Esophagus squamous epithelium (tissue), 5 donors: Measurements from ENCODE around the gene SIGLEC15. TPM values are rescaled to one million over a fixed set of nuclear protein-coding genes. Genes with fewer than 3 reads are reported as not detected.

ENCODE experiments used
- DNase-seq: peaks from one replicate; lab custom pipeline; 2025; lab: John Stamatoyannopoulos, UW
- H3K27ac ChIP-seq, 4 donors: fragments of 200-600 bp; sonication (generic); one replicate each; pipeline ENCODE4 v1.5.1; 2016 to 2019; ENCODE audit warnings: mild to moderate bottlenecking in 1 of 4
- H3K27me3 ChIP-seq, 4 donors: fragments of 200-600 bp; sonication (generic); 1 replicate in 3 of 4; 2 replicates in 1 of 4; pipeline versions ENCODE4 v1.5.1 to v1.6.0; 2017 to 2021; ENCODE audit warnings: antibody characterized with exemption in 1 of 4
- H3K36me3 ChIP-seq, 3 donors: fragments of 200-600 bp; sonication (generic); one replicate each; pipeline ENCODE4 v1.5.1; 2016 to 2019
- H3K4me1 ChIP-seq, 3 donors: fragments of 200-600 bp; sonication (generic); one replicate each; pipeline ENCODE4 v1.5.1; 2017 to 2019
- H3K4me3 ChIP-seq, 4 donors: fragments of 200-600 bp; sonication (generic); 1 replicate in 3 of 4; 2 replicates in 1 of 4; pipeline ENCODE4 v1.5.1; 2016 to 2019; ENCODE audit warnings: mild to moderate bottlenecking in 2 of 4, moderate library complexity in 1 of 4
- H3K9me3 ChIP-seq, 3 donors: fragments of 200-600 bp; sonication (generic); one replicate each; pipeline ENCODE4 v1.5.1; 2016 to 2019
- POLR2A ChIP-seq, 4 donors: fragments of 450-650 bp; IDR thresholded peaks; one replicate each; pipeline ENCODE4 v1.6.1; 2017; ENCODE audit warnings: antibody characterized with exemption in 4 of 4, mild to moderate bottlenecking in 4 of 4, moderate library complexity in 3 of 4
- WGBS, 2 donors: methylation state at CpG; one replicate each; pipeline ENCODE4 v1.1.5; 2018; 5-methylcytosine and 5-hydroxymethylcytosine counted together
- intact Hi-C: fragments of 100-400 bp; cut with DNase I; formaldehyde crosslinking; loops from one replicate; pipeline ENCODE4 v1.15.0; 2022
- total RNA-seq, 4 donors: library from RNA; depleted of rRNA; stranded (reverse); fragments of >200 nt; gene quantifications; one replicate each; pipeline ENCODE4 v1.1.0, GENCODE V29; 2016
- TF ChIP-seq, protein P1 (sequence below), 6 experiments: fragments of 450-650 bp in 4 of 6; fragments of 200-600 bp in 2 of 6; sonication (generic) in 2 of 6; IDR thresholded peaks; one replicate each; pipeline ENCODE4 v1.5.1; 2016 to 2019; ENCODE audit warnings: antibody characterized with exemption in 6 of 6, mild to moderate bottlenecking in 4 of 6, moderate library complexity in 4 of 6
- donor health status: DM: yes; HTN: yes; CAD: no.

SIGLEC15 gene
- total RNA-seq, 4 donors from 2014 or later = not detected

DNA sequence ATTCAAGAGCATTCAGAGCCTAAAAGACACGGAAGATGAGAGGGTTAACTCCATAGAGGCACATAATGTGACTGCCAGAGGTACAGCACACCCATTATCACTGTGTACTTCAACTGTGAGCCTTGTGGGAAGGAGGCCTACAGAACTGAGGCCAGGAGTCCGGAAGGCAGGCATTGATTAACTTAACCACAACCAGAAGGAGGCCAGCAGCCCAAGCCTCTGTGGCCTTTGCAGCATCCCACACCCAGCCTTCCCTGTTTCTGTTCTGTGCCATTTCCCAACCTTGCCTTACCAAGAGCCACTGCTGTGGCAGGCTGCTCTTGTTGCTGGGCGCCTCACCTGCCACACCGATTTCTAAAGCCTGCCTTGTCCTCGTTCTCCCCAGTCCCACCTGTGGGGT is 27.2 kb downstream of the SIGLEC15 start:
- H3K4me3 ChIP-seq = no peak overlapping the region
- H3K4me1 ChIP-seq = no peaks in the 10 kb centered on the region
- 88 to 94% methylated on average over 5 of the region's 5 CpGs for WGBS, 2 donors
- TF ChIP-seq, protein P1, sequence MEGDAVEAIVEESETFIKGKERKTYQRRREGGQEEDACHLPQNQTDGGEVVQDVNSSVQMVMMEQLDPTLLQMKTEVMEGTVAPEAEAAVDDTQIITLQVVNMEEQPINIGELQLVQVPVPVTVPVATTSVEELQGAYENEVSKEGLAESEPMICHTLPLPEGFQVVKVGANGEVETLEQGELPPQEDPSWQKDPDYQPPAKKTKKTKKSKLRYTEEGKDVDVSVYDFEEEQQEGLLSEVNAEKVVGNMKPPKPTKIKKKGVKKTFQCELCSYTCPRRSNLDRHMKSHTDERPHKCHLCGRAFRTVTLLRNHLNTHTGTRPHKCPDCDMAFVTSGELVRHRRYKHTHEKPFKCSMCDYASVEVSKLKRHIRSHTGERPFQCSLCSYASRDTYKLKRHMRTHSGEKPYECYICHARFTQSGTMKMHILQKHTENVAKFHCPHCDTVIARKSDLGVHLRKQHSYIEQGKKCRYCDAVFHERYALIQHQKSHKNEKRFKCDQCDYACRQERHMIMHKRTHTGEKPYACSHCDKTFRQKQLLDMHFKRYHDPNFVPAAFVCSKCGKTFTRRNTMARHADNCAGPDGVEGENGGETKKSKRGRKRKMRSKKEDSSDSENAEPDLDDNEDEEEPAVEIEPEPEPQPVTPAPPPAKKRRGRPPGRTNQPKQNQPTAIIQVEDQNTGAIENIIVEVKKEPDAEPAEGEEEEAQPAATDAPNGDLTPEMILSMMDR (IDR thresholded peaks at IDR 0.05) = no peak
- no peak for TF ChIP-seq POLR2A (IDR thresholded peaks at IDR 0.05)
- DNase-seq = no peak
- no peaks in the 10 kb centered on the region for H3K27me3 ChIP-seq
- H3K36me3 ChIP-seq = peaks cover 4 to 86% (median 15%) of the 10 kb centered on the region in 3 donors
- no peaks in the 10 kb centered on the region for H3K9me3 ChIP-seq
- H3K27ac ChIP-seq = no peak overlapping the region
- intact Hi-C loops = no loop called here

DNA sequence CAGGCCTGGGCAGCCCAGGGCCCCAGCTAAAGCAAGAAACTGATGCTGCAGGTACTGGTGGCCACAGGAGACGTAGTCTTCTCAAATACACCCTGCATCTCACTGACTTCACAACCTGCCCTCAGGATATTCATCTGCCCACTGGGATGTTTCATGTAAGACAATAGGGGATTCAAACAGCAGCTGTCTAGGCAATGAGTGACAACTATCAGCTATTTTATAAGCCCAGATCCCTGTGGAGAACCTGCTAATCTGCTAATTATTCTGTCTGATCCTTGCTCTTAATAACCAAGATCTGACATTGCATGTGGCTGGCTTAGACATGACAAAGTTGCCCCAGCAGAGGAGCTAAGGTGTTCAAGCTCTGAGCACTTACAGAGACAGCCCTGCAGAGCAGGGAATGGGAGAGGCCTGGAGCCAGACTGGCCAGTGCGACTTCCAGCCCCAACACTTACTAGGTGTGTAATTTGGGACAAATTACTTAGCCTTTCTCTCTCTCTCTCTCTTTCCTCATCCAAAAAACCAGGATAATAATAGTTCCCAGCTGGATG is 28.6 kb downstream of the SIGLEC15 start:
- no peak for TF ChIP-seq POLR2A (IDR thresholded peaks at IDR 0.05)
- TF ChIP-seq, protein P1 (IDR thresholded peaks at IDR 0.05) = no peak
- intact Hi-C loops = no loop called here
- H3K9me3 ChIP-seq = no peaks in the 10 kb centered on the region
- no peaks in the 10 kb centered on the region for H3K4me1 ChIP-seq
- DNase-seq = no peak
- no peak overlapping the region for H3K4me3 ChIP-seq
- 100% methylated on average over 1 to 2 of the region's 2 CpGs for WGBS, 2 donors
- peaks cover 15 to 95% (median 16%) of the 10 kb centered on the region in 3 donors for H3K36me3 ChIP-seq
- H3K27ac ChIP-seq = no peak overlapping the region
- H3K27me3 ChIP-seq = no peaks in the 10 kb centered on the region

DNA sequence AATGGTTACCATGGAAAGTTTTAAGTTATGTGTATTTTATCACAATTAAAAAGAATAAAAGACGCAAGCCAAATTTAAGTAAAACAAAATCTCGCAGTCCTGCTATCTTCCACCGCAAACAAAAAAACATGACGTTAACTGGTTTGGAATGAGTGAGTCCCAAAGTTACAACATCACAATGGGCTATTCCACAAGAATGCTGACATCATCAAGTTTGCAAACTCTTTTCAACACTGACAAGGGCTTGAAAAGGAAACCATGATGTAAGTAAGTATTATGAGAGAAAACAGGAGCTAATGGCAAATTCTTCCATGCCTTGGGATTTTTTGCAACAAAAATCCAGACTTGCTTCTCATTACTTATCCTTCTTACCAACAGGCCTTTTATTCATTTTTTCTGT is 31.1 kb downstream of the SIGLEC15 start:
- intact Hi-C loops = no loop called here
- DNase-seq = no peak
- Histone ChIP-seq H3K9me3 (no peaks in the 10 kb centered on the region), H3K4me3 (no peak overlapping the region), H3K4me1 (no peaks in the 10 kb centered on the region), H3K27me3 (no peaks in the 10 kb centered on the region), H3K27ac (no peak overlapping the region), H3K36me3 (peaks cover 22 to 100% (median 22%) of the 10 kb centered on the region in 3 donors)
- WGBS, 2 donors = 93 to 96% methylated on average over 4 of the region's 4 CpGs
- TF ChIP-seq, protein P1 (IDR thresholded peaks at IDR 0.05) = no peak
- no peak for TF ChIP-seq POLR2A (IDR thresholded peaks at IDR 0.05)

DNA sequence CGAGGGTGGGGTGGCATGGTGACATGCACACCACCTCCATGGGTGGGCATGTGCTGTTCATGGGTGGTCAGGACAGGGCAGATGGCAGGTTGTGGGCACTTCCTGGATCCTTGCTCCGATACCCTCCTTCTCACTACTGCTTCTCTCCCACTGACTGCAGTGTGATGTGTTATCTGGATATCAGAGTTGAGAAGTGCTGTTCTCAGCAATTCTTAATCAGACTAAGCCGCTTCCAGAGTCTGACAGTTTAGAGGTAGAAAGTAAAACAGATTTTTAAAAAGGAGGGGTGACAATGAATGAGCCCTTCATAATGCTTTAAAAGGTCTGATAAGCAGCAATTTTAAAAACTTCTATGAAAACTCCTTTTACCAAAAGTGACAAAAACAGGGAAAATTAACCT is 33.9 kb downstream of the SIGLEC15 start:
- intact Hi-C loops = no loop called here
- Histone ChIP-seq H3K9me3 (no peaks in the 10 kb centered on the region), H3K4me1 (no peaks in the 10 kb centered on the region), H3K4me3 (no peak overlapping the region), H3K36me3 (peaks cover 20 to 100% (median 25%) of the 10 kb centered on the region in 3 donors), H3K27ac (no peak overlapping the region), H3K27me3 (no peaks in the 10 kb centered on the region)
- TF ChIP-seq, protein P1 (IDR thresholded peaks at IDR 0.05) = no peak
- no peak for TF ChIP-seq POLR2A (IDR thresholded peaks at IDR 0.05)
- DNase-seq = no peak
- 97 to 100% methylated on average over 3 of the region's 3 CpGs for WGBS, 2 donors

DNA sequence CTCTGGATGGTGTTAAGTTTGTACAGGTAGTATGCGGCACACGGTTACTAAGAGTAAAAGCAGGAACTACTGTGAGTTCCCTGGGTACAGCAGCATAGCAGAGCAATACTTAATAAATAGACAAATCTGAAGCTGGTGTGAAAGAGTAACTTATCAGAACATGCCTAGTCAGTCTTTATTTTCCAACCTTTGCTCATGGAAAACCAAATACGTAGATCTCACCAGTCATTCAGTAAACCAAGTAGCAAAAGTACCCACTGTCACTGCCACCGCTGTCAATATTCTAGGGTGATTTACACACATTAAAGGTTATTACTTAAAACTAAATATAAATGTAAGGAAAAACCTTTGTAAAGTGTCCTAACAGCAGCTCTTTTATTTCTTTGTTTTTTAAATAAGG is 35.0 kb downstream of the SIGLEC15 start:
- no peaks in the 10 kb centered on the region for H3K27me3 ChIP-seq
- intact Hi-C loops = no loop called here
- H3K9me3 ChIP-seq = no peaks in the 10 kb centered on the region
- DNase-seq = no peak
- WGBS, 2 donors = 70 to 87% methylated on average over 4 of the region's 4 CpGs
- H3K4me1 ChIP-seq = no peaks in the 10 kb centered on the region
- H3K27ac ChIP-seq = no peak overlapping the region
- no peak overlapping the region for H3K4me3 ChIP-seq
- TF ChIP-seq, protein P1 (IDR thresholded peaks at IDR 0.05) = no peak
- no peak for TF ChIP-seq POLR2A (IDR thresholded peaks at IDR 0.05)
- peaks cover 17 to 100% (median 21%) of the 10 kb centered on the region in 3 donors for H3K36me3 ChIP-seq
